22Rv1 (cell line): ENCODE measurements around the gene SIGLEC7.

Source experiments
- CTCF ChIP-seq: fragments of 450-650 bp; IDR thresholded peaks from 2 replicates; pipeline ENCODE4 v1.5.1; 2017; ENCODE audit warnings: mild to moderate bottlenecking
- ZFX ChIP-seq: fragments of 450-650 bp; IDR thresholded peaks from 2 replicates; pipeline ENCODE4 v1.6.1; 2017; ENCODE audit warnings: antibody characterized with exemption, borderline replicate concordance

GRCh38 chr19:51195316-51195586 lies 53.1 kb downstream of the SIGLEC7 start:
- TF ChIP-seq CTCF (no peak), ZFX (no peak)
